A549 (cell line): ENCODE results near the gene CUL7. TPM values are rescaled to one million over a fixed set of nuclear protein-coding genes. Genes with fewer than 3 reads are reported as not detected.

ENCODE experiments used
- ATAC-seq, 2 experiments: fragments of 200-7000 bp in 1 of 2; fragments of >200 bp in 1 of 2; cut with Nextera tagmentation in 1 of 2; cut with Tn5 transposase in 1 of 2; 3 replicates each; pipeline versions ENCODE4 v1.8.0 to v1.9.1; 2018 to 2020; ENCODE audit warnings: mild to moderate bottlenecking in 1 of 2, moderate library complexity in 1 of 2
- CTCF ChIA-PET: fragments of 300-600 bp; sonication (Branson Sonifier 250); formaldehyde crosslinking; extraction: SDS; loops from one replicate; lab custom pipeline; 2021; ENCODE audit warnings: antibody characterized with exemption, inconsistent platforms; lab: Yijun Ruan, JAX
- POLR2A ChIA-PET: fragments of 350-600 bp; formaldehyde crosslinking; extraction: SDS; loops from one replicate; lab custom pipeline; 2021; ENCODE audit warnings: antibody characterized with exemption, inconsistent platforms; lab: Yijun Ruan, JAX
- DNase-seq, 2 experiments: peaks; one replicate each; pipeline versions ENCODE4 v3.0.0 to v3.0.0-alpha.2; 2011 to 2016; ENCODE audit warnings: low read depth in 1 of 2, low spot score in 1 of 2
- FAIRE-seq: peaks from 2 replicates; lab custom pipeline; 2011; peaks lifted over from hg19 to GRCh38; lab: Jason Lieb, UNC
- H3K27ac ChIP-seq, 2 experiments: fragments of >200 bp; sonication (Bioruptor Twin); formaldehyde crosslinking; 3 replicates each; pipeline ENCODE4 v1.5.1; 2016 to 2017
- H3K4me1 ChIP-seq: fragments of >200 bp; sonication (Bioruptor Twin); formaldehyde crosslinking; 3 replicates; pipeline ENCODE4 v1.6.1; 2016
- H3K4me2 ChIP-seq: fragments of >200 bp; sonication (Bioruptor Twin); formaldehyde crosslinking; 3 replicates; pipeline ENCODE4 v1.6.1; 2016
- H3K4me3 ChIP-seq: fragments of >200 bp; sonication (Bioruptor Twin); formaldehyde crosslinking; 3 replicates; pipeline ENCODE4 v1.5.1; 2016
- H3K9me3 ChIP-seq: fragments of >200 bp; sonication (Bioruptor Twin); formaldehyde crosslinking; 3 replicates; pipeline ENCODE4 v1.6.1; 2016
- CEBPB ChIP-seq, 2 experiments: fragments of >200 bp in 1 of 2; sonication (Bioruptor Twin) in 1 of 2; formaldehyde crosslinking in 1 of 2; IDR thresholded peaks; 2 replicates each; pipeline ENCODE4 v1.6.1; 2012 to 2016
- EP300 ChIP-seq, 2 experiments: fragments of >200 bp; sonication (Bioruptor Twin); formaldehyde crosslinking; IDR thresholded peaks; 2 replicates in 1 of 2; 3 replicates in 1 of 2; pipeline ENCODE4 v1.6.1; 2016 to 2017
- GATA3 ChIP-seq: IDR thresholded peaks from 2 replicates; pipeline ENCODE4 v1.6.1; 2012; ENCODE audit warnings: borderline replicate concordance
- HOXA7 ChIP-seq: fragments of 250-450 bp; sonication (Bioruptor Pico); IDR thresholded peaks from 2 replicates; pipeline ENCODE4 v1.5.0; 2020; ENCODE audit warnings: mild to moderate bottlenecking, moderate library complexity
- MAFK ChIP-seq: fragments of 450-650 bp; IDR thresholded peaks from 2 replicates; pipeline ENCODE4 v1.6.1; 2014; ENCODE audit not compliant: partially characterized antibody
- MAZ ChIP-seq: fragments of 150-350 bp; IDR thresholded peaks from 2 replicates; pipeline ENCODE4 v1.6.1; 2014; ENCODE audit warnings: antibody characterized with exemption, low read depth, low read length, borderline replicate concordance
- PHF8 ChIP-seq: fragments of 200-600 bp; sonication (generic); IDR thresholded peaks from 2 replicates; pipeline ENCODE4 v1.6.1; 2016; ENCODE audit warnings: low read depth, mild to moderate bottlenecking, antibody characterized with exemption, moderate library complexity, borderline replicate concordance
- POLR2AphosphoS2 ChIP-seq: conservative IDR thresholded peaks from 2 replicates; pipeline ENCODE4 v1.6.1; 2012; ENCODE audit warnings: low read length, improper control_type of control experiment, inconsistent platforms
- SMC3 ChIP-seq: fragments of >200 bp; sonication (Bioruptor Twin); formaldehyde crosslinking; IDR thresholded peaks from 3 replicates; pipeline ENCODE4 v1.6.1; 2018; ENCODE audit warnings: inconsistent platforms
- SREBF2 ChIP-seq: fragments of 450-650 bp; IDR thresholded peaks from 2 replicates; pipeline ENCODE4 v1.6.1; 2014; ENCODE audit warnings: mild to moderate bottlenecking, moderate library complexity
- TFCP2L1 ChIP-seq: fragments of 250-450 bp; sonication (Bioruptor Pico); IDR thresholded peaks from 2 replicates; pipeline ENCODE4 v1.5.0; 2021; ENCODE audit warnings: mild to moderate bottlenecking
- ZSCAN20 ChIP-seq: fragments of 250-450 bp; sonication (Bioruptor Pico); IDR thresholded peaks from 2 replicates; pipeline ENCODE4 v1.8.0; 2022; ENCODE audit warnings: mild to moderate bottlenecking, moderate library complexity
- WGBS: methylation state at CpG from one replicate; pipeline ENCODE4 v1.1.6; 2017; ENCODE audit errors: missing lambda C conversion rate; 5-methylcytosine and 5-hydroxymethylcytosine counted together
- polyA plus RNA-seq, 4 experiments: library from polyadenylated mRNA; depleted of rRNA in 3 of 4; stranded (reverse); fragments of >200 nt; fragmentation: RNase III in 1 of 4; extraction: RNeasy Plus Mini Kit Qiagen cat#74134 plus additional on column Dnase treatment in 1 of 4; gene quantifications; 2 replicates in 3 of 4; 3 replicates in 1 of 4; pipeline ENCODE4 v1.2.3, GENCODE V29; 2011 to 2017
- TF ChIP-seq, protein P1 (sequence below): fragments of 250-450 bp; sonication (Bioruptor Pico); IDR thresholded peaks from 2 replicates; pipeline ENCODE4 v1.5.0; 2021; ENCODE audit warnings: mild to moderate bottlenecking, moderate library complexity, borderline replicate concordance
- TF ChIP-seq, protein P2 (sequence below): fragments of 200-600 bp; sonication (generic); IDR thresholded peaks from 2 replicates; pipeline ENCODE4 v1.6.1; 2016; ENCODE audit warnings: antibody characterized with exemption, mild to moderate bottlenecking, moderate library complexity
- TF ChIP-seq, protein P3 (sequence below): IDR thresholded peaks from 2 replicates; pipeline ENCODE4 v1.6.1; 2012

CUL7 gene
- polyA plus RNA-seq, 2 of the 4 experiments (the other 2 are of a cell fraction), result 10.0 to 12.1 TPM

DNA sequence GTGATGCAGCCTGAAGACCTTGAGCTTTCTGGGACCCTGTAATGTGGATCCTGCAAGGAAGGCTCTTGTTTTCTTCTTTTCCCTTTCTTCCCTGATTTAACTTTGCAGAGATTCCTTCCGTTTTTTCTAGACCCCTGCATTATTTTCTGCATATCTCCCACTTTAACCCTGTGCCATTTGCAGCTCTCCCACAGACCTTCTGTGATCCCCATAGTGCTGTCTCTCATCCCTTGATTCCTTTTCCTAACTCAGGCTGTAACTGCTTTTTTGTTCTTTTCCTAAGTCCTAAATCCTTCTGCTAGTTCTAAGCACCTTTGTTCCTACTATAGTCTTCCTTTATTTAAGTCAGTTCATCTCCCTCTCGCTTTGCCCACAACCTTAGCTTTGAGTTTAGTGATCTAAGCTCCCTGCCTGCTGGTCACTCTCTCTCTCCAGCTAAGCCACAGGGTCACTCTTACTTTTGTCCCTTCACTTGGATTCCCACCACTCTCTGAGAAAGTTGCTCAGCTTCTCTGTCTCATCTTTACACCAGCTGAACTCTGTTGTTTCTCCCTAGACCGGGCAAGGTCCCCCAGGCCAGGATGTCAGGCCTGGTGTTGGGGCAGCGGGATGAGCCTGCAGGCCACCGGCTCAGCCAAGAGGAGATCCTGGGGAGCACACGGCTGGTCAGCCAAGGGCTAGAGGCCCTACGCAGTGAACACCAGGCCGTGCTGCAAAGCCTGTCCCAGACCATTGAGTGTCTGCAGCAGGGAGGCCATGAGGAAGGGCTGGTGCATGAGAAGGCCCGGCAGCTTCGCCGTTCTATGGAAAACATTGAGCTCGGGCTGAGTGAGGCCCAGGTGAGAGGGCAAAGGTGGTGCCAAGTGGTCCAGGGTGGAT, 7.3 kb upstream of the CUL7 start (continued):
- TF ChIP-seq, protein P1, sequence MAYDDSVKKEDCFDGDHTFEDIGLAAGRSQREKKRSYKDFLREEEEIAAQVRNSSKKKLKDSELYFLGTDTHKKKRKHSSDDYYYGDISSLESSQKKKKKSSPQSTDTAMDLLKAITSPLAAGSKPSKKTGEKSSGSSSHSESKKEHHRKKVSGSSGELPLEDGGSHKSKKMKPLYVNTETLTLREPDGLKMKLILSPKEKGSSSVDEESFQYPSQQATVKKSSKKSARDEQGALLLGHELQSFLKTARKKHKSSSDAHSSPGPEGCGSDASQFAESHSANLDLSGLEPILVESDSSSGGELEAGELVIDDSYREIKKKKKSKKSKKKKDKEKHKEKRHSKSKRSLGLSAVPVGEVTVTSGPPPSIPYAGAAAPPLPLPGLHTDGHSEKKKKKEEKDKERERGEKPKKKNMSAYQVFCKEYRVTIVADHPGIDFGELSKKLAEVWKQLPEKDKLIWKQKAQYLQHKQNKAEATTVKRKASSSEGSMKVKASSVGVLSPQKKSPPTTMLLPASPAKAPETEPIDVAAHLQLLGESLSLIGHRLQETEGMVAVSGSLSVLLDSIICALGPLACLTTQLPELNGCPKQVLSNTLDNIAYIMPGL (CRISPR knock-in tag), result no peak

DNA sequence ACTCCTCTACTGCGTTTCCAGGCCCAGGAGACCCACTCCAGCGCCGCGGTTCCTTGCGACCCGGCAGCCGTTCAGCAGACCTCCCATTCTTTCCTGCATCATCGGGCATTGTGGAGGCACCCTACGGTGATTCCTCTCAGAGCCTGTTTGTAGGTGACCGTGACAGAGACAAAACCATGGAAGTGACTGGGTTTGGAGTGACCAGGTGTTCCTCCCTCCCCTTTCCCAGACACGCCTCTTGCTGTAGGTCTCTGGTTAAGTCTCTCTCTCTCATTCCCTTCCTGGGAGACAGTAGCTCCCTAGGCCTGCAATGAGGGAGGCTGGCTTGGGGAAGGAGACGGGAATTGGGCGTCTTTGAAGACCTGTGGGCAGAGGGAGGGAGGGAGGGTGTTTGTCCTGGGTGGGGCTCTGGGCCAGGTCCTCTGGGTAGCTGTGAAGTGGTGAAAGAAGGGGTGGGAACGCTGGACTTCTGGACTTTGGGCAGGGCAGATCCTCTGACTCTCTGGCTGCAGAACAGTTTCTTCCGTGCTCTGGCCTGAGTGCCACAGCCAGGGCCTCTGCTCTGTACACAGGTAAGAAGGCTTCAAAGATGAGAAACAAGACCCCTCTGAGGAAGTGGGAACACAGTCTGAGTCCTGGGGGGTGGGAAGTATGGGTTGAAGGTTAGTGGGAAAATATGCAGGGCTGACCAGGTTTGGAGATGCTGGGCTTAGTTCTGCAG, 6.5 kb upstream of the CUL7 start:
- H3K27ac ChIP-seq, result peak overlapping the region; percentile 90 to 97
- DNase-seq, result peak; percentile 15 to 24
- ChIA-PET POLR2A (interaction anchor here (1.4 to 1.5 kb wide), 3 partner anchors 39 to 84 kb away, joined by 6 to 10 read pairs (median 6); partner anchors contain the start of genes PPP2R5D and RRP36), CTCF (interaction anchor here (0.7 to 1.9 kb wide), 3 partner anchors 11 to 159 kb away, joined by 4 to 13 read pairs (median 7); no protein-coding TSS in a partner anchor)
- peaks cover 14% of the 10 kb centered on the region for H3K4me1 ChIP-seq
- peak; percentile 14 to 41; a peak in 5 of 6 replicates for ATAC-seq
- no peak for TF ChIP-seq MAZ
- TF ChIP-seq SREBF2, result no peak
- TF ChIP-seq HOXA7 (CRISPR knock-in tag), result no peak
- TF ChIP-seq, protein P2, sequence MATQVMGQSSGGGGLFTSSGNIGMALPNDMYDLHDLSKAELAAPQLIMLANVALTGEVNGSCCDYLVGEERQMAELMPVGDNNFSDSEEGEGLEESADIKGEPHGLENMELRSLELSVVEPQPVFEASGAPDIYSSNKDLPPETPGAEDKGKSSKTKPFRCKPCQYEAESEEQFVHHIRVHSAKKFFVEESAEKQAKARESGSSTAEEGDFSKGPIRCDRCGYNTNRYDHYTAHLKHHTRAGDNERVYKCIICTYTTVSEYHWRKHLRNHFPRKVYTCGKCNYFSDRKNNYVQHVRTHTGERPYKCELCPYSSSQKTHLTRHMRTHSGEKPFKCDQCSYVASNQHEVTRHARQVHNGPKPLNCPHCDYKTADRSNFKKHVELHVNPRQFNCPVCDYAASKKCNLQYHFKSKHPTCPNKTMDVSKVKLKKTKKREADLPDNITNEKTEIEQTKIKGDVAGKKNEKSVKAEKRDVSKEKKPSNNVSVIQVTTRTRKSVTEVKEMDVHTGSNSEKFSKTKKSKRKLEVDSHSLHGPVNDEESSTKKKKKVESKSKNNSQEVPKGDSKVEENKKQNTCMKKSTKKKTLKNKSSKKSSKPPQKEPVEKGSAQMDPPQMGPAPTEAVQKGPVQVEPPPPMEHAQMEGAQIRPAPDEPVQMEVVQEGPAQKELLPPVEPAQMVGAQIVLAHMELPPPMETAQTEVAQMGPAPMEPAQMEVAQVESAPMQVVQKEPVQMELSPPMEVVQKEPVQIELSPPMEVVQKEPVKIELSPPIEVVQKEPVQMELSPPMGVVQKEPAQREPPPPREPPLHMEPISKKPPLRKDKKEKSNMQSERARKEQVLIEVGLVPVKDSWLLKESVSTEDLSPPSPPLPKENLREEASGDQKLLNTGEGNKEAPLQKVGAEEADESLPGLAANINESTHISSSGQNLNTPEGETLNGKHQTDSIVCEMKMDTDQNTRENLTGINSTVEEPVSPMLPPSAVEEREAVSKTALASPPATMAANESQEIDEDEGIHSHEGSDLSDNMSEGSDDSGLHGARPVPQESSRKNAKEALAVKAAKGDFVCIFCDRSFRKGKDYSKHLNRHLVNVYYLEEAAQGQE, result no peak
- no peak for TF ChIP-seq ZSCAN20 (CRISPR knock-in tag)
- TF ChIP-seq POLR2AphosphoS2, result no peak
- TF ChIP-seq SMC3, result no peak
- no peak for TF ChIP-seq PHF8
- no peak for TF ChIP-seq GATA3
- no peak for TF ChIP-seq EP300 (IDR thresholded peaks at IDR 0.05)
- TF ChIP-seq, protein P3, sequence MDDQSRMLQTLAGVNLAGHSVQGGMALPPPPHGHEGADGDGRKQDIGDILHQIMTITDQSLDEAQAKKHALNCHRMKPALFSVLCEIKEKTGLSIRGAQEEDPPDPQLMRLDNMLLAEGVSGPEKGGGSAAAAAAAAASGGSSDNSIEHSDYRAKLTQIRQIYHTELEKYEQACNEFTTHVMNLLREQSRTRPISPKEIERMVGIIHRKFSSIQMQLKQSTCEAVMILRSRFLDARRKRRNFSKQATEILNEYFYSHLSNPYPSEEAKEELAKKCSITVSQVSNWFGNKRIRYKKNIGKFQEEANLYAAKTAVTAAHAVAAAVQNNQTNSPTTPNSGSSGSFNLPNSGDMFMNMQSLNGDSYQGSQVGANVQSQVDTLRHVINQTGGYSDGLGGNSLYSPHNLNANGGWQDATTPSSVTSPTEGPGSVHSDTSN, result no peak
- TF ChIP-seq TFCP2L1, result no peak
- no peak for TF ChIP-seq MAFK
- TF ChIP-seq CEBPB (IDR thresholded peaks at IDR 0.05), result no peak
- 9% methylated on average over 10 of the region's 15 CpGs for WGBS
- no peak for FAIRE-seq
- H3K9me3 ChIP-seq, result no peaks in the 10 kb centered on the region
- peak overlapping the region; percentile 100 for H3K4me3 ChIP-seq
- H3K4me2 ChIP-seq, result peak overlapping the region; percentile 87
